ENCODE results near the gene GNB1. TPM values are rescaled to one million over a fixed set of nuclear protein-coding genes. Genes with fewer than 3 reads are reported as not detected.

The GNB1 gene
- total RNA-seq, 5 donors from 2014 or later (not counting 1 experiment from before 2014, with no cell fraction given) = 208 to 295 (median 261) TPM

GRCh38 chr1:1757422-1758058 is 133.3 kb downstream of the GNB1 start:
- Histone ChIP-seq H3K9me3 (no peaks in the 10 kb centered on the region), H3K27me3 (replicated peaks in 1 of 2; ENCODE audit: control insufficient read depth in 2 of 2, extremely low read depth in 1 of 2, insufficient read depth in 2 of 2, low read length in 1 of 2) (no peaks in the 10 kb centered on the region), H3K27ac (ENCODE audit: low read length) (no peak overlapping the region), H3K4me3 (ENCODE audit: control insufficient read depth in 1 of 2, extremely low read depth in 1 of 2, low read length in 1 of 2) (no peak overlapping the region), H3K4me1 (ENCODE audit: control insufficient read depth in 1 of 2, extremely low read depth in 1 of 2, insufficient read depth in 2 of 2, low read length in 2 of 2) (no peaks in the 10 kb centered on the region), H3K36me3 (ENCODE audit: control insufficient read depth in 2 of 2, extremely low read depth in 1 of 2, insufficient read depth in 1 of 2, low read length in 1 of 2) (peaks cover 55 to 75% of the 10 kb centered on the region in 2 donors)
- WGBS (ENCODE audit: insufficient coverage) = 97% methylated on average over 23 of the region's 25 CpGs
- no peak for ATAC-seq (replicated peaks in 1 of 4)
- H3K36me3 Mint-ChIP-seq = peaks cover 18% of the 10 kb centered on the region
- no peak overlapping the region for H3K4me3 Mint-ChIP-seq
- no peak for DNase-seq
- CTCF ChIA-PET = no interaction called here
- H3K27ac Mint-ChIP-seq = no peak overlapping the region
- no peaks in the 10 kb centered on the region for H3K9me3 Mint-ChIP-seq
- no peaks in the 10 kb centered on the region for H3K27me3 Mint-ChIP-seq
- no peaks in the 10 kb centered on the region for H3K4me1 Mint-ChIP-seq
- POLR2A ChIA-PET = no interaction called here

- H3K36me3 ChIP-seq (ENCODE audit: control insufficient read depth in 2 of 2, extremely low read depth in 1 of 2, insufficient read depth in 1 of 2, low read length in 1 of 2) = peaks cover 58 to 68% of the 10 kb centered on the region in 2 donors
- H3K4me1 Mint-ChIP-seq = no peaks in the 10 kb centered on the region
- no peak for ATAC-seq (replicated peaks in 1 of 4)
Observed at GRCh38 chr1:1756661-1757421, 134.0 kb downstream of the GNB1 start.

GRCh38 chr1:1755852-1756251 is 135.0 kb downstream of the GNB1 start:
- Mint-ChIP-seq H3K27ac (no peak overlapping the region), H3K9me3 (no peaks in the 10 kb centered on the region), H3K27me3 (no peaks in the 10 kb centered on the region), H3K4me1 (no peaks in the 10 kb centered on the region), H3K36me3 (peaks cover 9% of the 10 kb centered on the region), H3K4me3 (no peak overlapping the region)
- Histone ChIP-seq H3K4me1 (ENCODE audit: control insufficient read depth in 1 of 2, extremely low read depth in 1 of 2, insufficient read depth in 2 of 2, low read length in 2 of 2) (no peaks in the 10 kb centered on the region), H3K36me3 (ENCODE audit: control insufficient read depth in 2 of 2, extremely low read depth in 1 of 2, insufficient read depth in 1 of 2, low read length in 1 of 2) (peaks cover 52 to 58% of the 10 kb centered on the region in 2 donors), H3K27ac (ENCODE audit: low read length) (no peak overlapping the region), H3K4me3 (ENCODE audit: control insufficient read depth in 1 of 2, extremely low read depth in 1 of 2, low read length in 1 of 2) (no peak overlapping the region), H3K27me3 (replicated peaks in 1 of 2; ENCODE audit: control insufficient read depth in 2 of 2, extremely low read depth in 1 of 2, insufficient read depth in 2 of 2, low read length in 1 of 2) (no peaks in the 10 kb centered on the region), H3K9me3 (no peaks in the 10 kb centered on the region)
- DNase-seq (no peak), ATAC-seq (replicated peaks in 1 of 4) (peak in 1 of 4 experiments; percentile 25)
- ChIA-PET POLR2A (interaction anchor here in 1 of 2 donors (0.6 kb wide), 1 partner anchor 10 kb away, joined by 8 read pairs; no protein-coding TSS in a partner anchor), CTCF (no interaction called here)
- 95% methylated on average over 14 of the region's 15 CpGs for WGBS (ENCODE audit: insufficient coverage)

More at GRCh38 chr1:1756661-1757421, 134.0 kb downstream of the GNB1 start:
- no peak overlapping the region for H3K27ac ChIP-seq (ENCODE audit: low read length)
- H3K4me3 ChIP-seq (ENCODE audit: control insufficient read depth in 1 of 2, extremely low read depth in 1 of 2, low read length in 1 of 2) = no peak overlapping the region
- ChIA-PET POLR2A (interaction anchor here in 1 of 2 donors (0.6 kb wide), 1 partner anchor 9 kb away, joined by 8 read pairs; no protein-coding TSS in a partner anchor), CTCF (no interaction called here)
- no peak overlapping the region for H3K4me3 Mint-ChIP-seq
- H3K9me3 ChIP-seq = no peaks in the 10 kb centered on the region
- WGBS (ENCODE audit: insufficient coverage) = 92% methylated on average over 19 of the region's 33 CpGs
- H3K27me3 Mint-ChIP-seq = no peaks in the 10 kb centered on the region
- H3K27me3 ChIP-seq (replicated peaks in 1 of 2; ENCODE audit: control insufficient read depth in 2 of 2, extremely low read depth in 1 of 2, insufficient read depth in 2 of 2, low read length in 1 of 2) = no peaks in the 10 kb centered on the region
- no peak overlapping the region for H3K27ac Mint-ChIP-seq
- peaks cover 17% of the 10 kb centered on the region for H3K36me3 Mint-ChIP-seq
- H3K9me3 Mint-ChIP-seq = no peaks in the 10 kb centered on the region
- no peaks in the 10 kb centered on the region for H3K4me1 ChIP-seq (ENCODE audit: control insufficient read depth in 1 of 2, extremely low read depth in 1 of 2, insufficient read depth in 2 of 2, low read length in 2 of 2)
- DNase-seq = no peak

GRCh38 chr1:1755426-1755825 is 135.5 kb downstream of the GNB1 start:
- Histone ChIP-seq H3K36me3 (ENCODE audit: control insufficient read depth in 2 of 2, extremely low read depth in 1 of 2, insufficient read depth in 1 of 2, low read length in 1 of 2) (peaks cover 48 to 53% of the 10 kb centered on the region in 2 donors), H3K9me3 (no peaks in the 10 kb centered on the region), H3K4me1 (ENCODE audit: control insufficient read depth in 1 of 2, extremely low read depth in 1 of 2, insufficient read depth in 2 of 2, low read length in 2 of 2) (no peaks in the 10 kb centered on the region), H3K27ac (ENCODE audit: low read length) (no peak overlapping the region), H3K4me3 (ENCODE audit: control insufficient read depth in 1 of 2, extremely low read depth in 1 of 2, low read length in 1 of 2) (no peak overlapping the region), H3K27me3 (replicated peaks in 1 of 2; ENCODE audit: control insufficient read depth in 2 of 2, extremely low read depth in 1 of 2, insufficient read depth in 2 of 2, low read length in 1 of 2) (no peaks in the 10 kb centered on the region)
- H3K9me3 Mint-ChIP-seq = no peaks in the 10 kb centered on the region
- ChIA-PET POLR2A (no interaction called here), CTCF (no interaction called here)
- no peak overlapping the region for H3K27ac Mint-ChIP-seq
- no peaks in the 10 kb centered on the region for H3K27me3 Mint-ChIP-seq
- ATAC-seq (replicated peaks in 1 of 4) (peak in 1 of 4 experiments; percentile 14), DNase-seq (no peak)
- peaks cover 9% of the 10 kb centered on the region for H3K36me3 Mint-ChIP-seq
- no peak overlapping the region for H3K4me3 Mint-ChIP-seq
- WGBS (ENCODE audit: insufficient coverage) = 88% methylated on average over 13 of the region's 19 CpGs
- H3K4me1 Mint-ChIP-seq = no peaks in the 10 kb centered on the region

GRCh38 chr1:1754051-1754815 is 136.7 kb downstream of the GNB1 start:
- Mint-ChIP-seq H3K4me1 (peaks cover 0 to 2% (median 0%) of the 10 kb centered on the region in 3 donors), H3K9me3 (no peaks in the 10 kb centered on the region), H3K27me3 (no peaks in the 10 kb centered on the region), H3K4me3 (no peak overlapping the region), H3K27ac (no peak overlapping the region), H3K36me3 (peaks cover 9% of the 10 kb centered on the region)
- no peak for ATAC-seq (replicated peaks in 1 of 4)
- Histone ChIP-seq H3K9me3 (no peaks in the 10 kb centered on the region), H3K27ac (ENCODE audit: low read length) (no peak overlapping the region), H3K36me3 (ENCODE audit: control insufficient read depth in 2 of 2, extremely low read depth in 1 of 2, insufficient read depth in 1 of 2, low read length in 1 of 2) (peaks cover 36 to 43% of the 10 kb centered on the region in 2 donors), H3K4me1 (ENCODE audit: control insufficient read depth in 1 of 2, extremely low read depth in 1 of 2, insufficient read depth in 2 of 2, low read length in 2 of 2) (peaks cover 0 to 1% of the 10 kb centered on the region in 2 experiments), H3K27me3 (replicated peaks in 1 of 2; ENCODE audit: control insufficient read depth in 2 of 2, extremely low read depth in 1 of 2, insufficient read depth in 2 of 2, low read length in 1 of 2) (no peaks in the 10 kb centered on the region), H3K4me3 (ENCODE audit: control insufficient read depth in 1 of 2, extremely low read depth in 1 of 2, low read length in 1 of 2) (no peak overlapping the region)
- no peak for DNase-seq
- 96% methylated on average over 39 of the region's 49 CpGs for WGBS (ENCODE audit: insufficient coverage)
- ChIA-PET CTCF (no interaction called here), POLR2A (no interaction called here)

GRCh38 chr1:1753607-1754005 is 137.3 kb downstream of the GNB1 start:
- Histone ChIP-seq H3K4me3 (ENCODE audit: control insufficient read depth in 1 of 2, extremely low read depth in 1 of 2, low read length in 1 of 2) (no peak overlapping the region), H3K36me3 (ENCODE audit: control insufficient read depth in 2 of 2, extremely low read depth in 1 of 2, insufficient read depth in 1 of 2, low read length in 1 of 2) (peaks cover 30 to 41% of the 10 kb centered on the region in 2 donors), H3K27ac (ENCODE audit: low read length) (no peak overlapping the region), H3K9me3 (no peaks in the 10 kb centered on the region), H3K4me1 (ENCODE audit: control insufficient read depth in 1 of 2, extremely low read depth in 1 of 2, insufficient read depth in 2 of 2, low read length in 2 of 2) (peaks cover 0 to 5% of the 10 kb centered on the region in 2 experiments), H3K27me3 (replicated peaks in 1 of 2; ENCODE audit: control insufficient read depth in 2 of 2, extremely low read depth in 1 of 2, insufficient read depth in 2 of 2, low read length in 1 of 2) (no peaks in the 10 kb centered on the region)
- Mint-ChIP-seq H3K4me3 (no peak overlapping the region), H3K9me3 (no peaks in the 10 kb centered on the region), H3K27me3 (no peaks in the 10 kb centered on the region), H3K27ac (no peak overlapping the region), H3K36me3 (peaks cover 9% of the 10 kb centered on the region), H3K4me1 (peaks cover 0 to 3% (median under 1%) of the 10 kb centered on the region in 3 donors)
- 94% methylated on average over 16 of the region's 16 CpGs for WGBS (ENCODE audit: insufficient coverage)
- DNase-seq = no peak
- ChIA-PET POLR2A (no interaction called here), CTCF (no interaction called here)
- ATAC-seq (replicated peaks in 1 of 4) = no peak

Data from T-cell (primary cell).